ENCODE measurements around the gene ZDHHC22.

ZDHHC22 gene

GRCh38 chr14:77155083-77155482 lies 13.5 kb upstream of the ZDHHC22 start:
- H3K4me3 ChIP-seq (replicated peaks; ENCODE audit: insufficient read depth, low read length) = no peak overlapping the region
- H3K27me3 ChIP-seq (ENCODE audit: insufficient read depth, poor library complexity, severe bottlenecking) = no peaks in the 10 kb centered on the region
- TF ChIP-seq SPI1 (IDR thresholded peaks at IDR 0.05; ENCODE audit: borderline replicate concordance, low read depth) (no peak), POLR2AphosphoS5 (IDR thresholded peaks at IDR 0.05; ENCODE audit: low read depth) (no peak), REST (IDR thresholded peaks at IDR 0.05; ENCODE audit: insufficient replicate concordance, low read depth) (no peak), CTCF (IDR thresholded peaks at IDR 0.05; ENCODE audit: insufficient read depth, low read length) (no peak), GABPA (IDR thresholded peaks at IDR 0.05; ENCODE audit: low read depth) (no peak)
- no peak for DNase-seq (ENCODE audit: low read depth in 1 of 2, low spot score in 1 of 2)
- H3K27ac ChIP-seq (replicated peaks) = no peak overlapping the region

- no peak overlapping the region for H3K27ac ChIP-seq (replicated peaks)
- no peaks in the 10 kb centered on the region for H3K27me3 ChIP-seq (ENCODE audit: insufficient read depth, poor library complexity, severe bottlenecking)
- TF ChIP-seq GABPA (IDR thresholded peaks at IDR 0.05; ENCODE audit: low read depth) = no peak
- no peak for TF ChIP-seq REST (IDR thresholded peaks at IDR 0.05; ENCODE audit: insufficient replicate concordance, low read depth)
- TF ChIP-seq POLR2AphosphoS5 (IDR thresholded peaks at IDR 0.05; ENCODE audit: low read depth) = no peak
- no peak for TF ChIP-seq CTCF (IDR thresholded peaks at IDR 0.05; ENCODE audit: insufficient read depth, low read length)
- TF ChIP-seq SPI1 (IDR thresholded peaks at IDR 0.05; ENCODE audit: borderline replicate concordance, low read depth) = no peak
- H3K4me3 ChIP-seq (replicated peaks; ENCODE audit: insufficient read depth, low read length) = no peak overlapping the region
- no peak for DNase-seq (ENCODE audit: low read depth in 1 of 2, low spot score in 1 of 2)
These were observed 12.8 kb upstream of the ZDHHC22 start for GRCh38 chr14:77154421-77154820.

- Histone ChIP-seq H3K4me3 (replicated peaks; ENCODE audit: insufficient read depth, low read length) (no peak overlapping the region), H3K27ac (replicated peaks) (no peak overlapping the region), H3K27me3 (ENCODE audit: insufficient read depth, poor library complexity, severe bottlenecking) (no peaks in the 10 kb centered on the region)
- DNase-seq (ENCODE audit: low read depth in 1 of 2, low spot score in 1 of 2) = no peak
- TF ChIP-seq GABPA (IDR thresholded peaks at IDR 0.05; ENCODE audit: low read depth) (no peak), POLR2AphosphoS5 (IDR thresholded peaks at IDR 0.05; ENCODE audit: low read depth) (no peak), SPI1 (IDR thresholded peaks at IDR 0.05; ENCODE audit: borderline replicate concordance, low read depth) (no peak), CTCF (IDR thresholded peaks at IDR 0.05; ENCODE audit: insufficient read depth, low read length) (no peak), REST (IDR thresholded peaks at IDR 0.05; ENCODE audit: insufficient replicate concordance, low read depth) (no peak)
These were observed 12.2 kb upstream of the ZDHHC22 start for GRCh38 chr14:77153802-77154201.
